SK-N-SH treated with all-trans-retinoic acid at 6 μM for 48 hours (cell line): ENCODE results near the gene SCP2D1.

Source experiments
- CREB5 ChIP-seq: fragments of 250-450 bp; sonication (Bioruptor Pico); IDR thresholded peaks from 2 replicates; pipeline ENCODE4 v1.5.1; 2020; ENCODE audit warnings: low read depth, mild to moderate bottlenecking, moderate library complexity
- CSDC2 ChIP-seq: fragments of 250-450 bp; sonication (Bioruptor Pico); IDR thresholded peaks from 2 replicates; pipeline ENCODE4 v1.5.0; 2020; ENCODE audit warnings: mild to moderate bottlenecking, moderate library complexity
- GLIS3 ChIP-seq: fragments of 250-450 bp; sonication (Bioruptor Pico); IDR thresholded peaks from 2 replicates; pipeline ENCODE4 v1.5.0; 2020; ENCODE audit warnings: mild to moderate bottlenecking, moderate library complexity
- PATZ1 ChIP-seq: fragments of 250-450 bp; sonication (Bioruptor Pico); IDR thresholded peaks from 2 replicates; pipeline ENCODE4 v1.8.0; 2020; ENCODE audit warnings: mild to moderate bottlenecking, moderate library complexity, borderline replicate concordance
- RARB ChIP-seq: fragments of 250-450 bp; sonication (Bioruptor Pico); IDR thresholded peaks from 2 replicates; pipeline ENCODE4 v1.8.0; 2021; ENCODE audit warnings: mild to moderate bottlenecking, moderate library complexity
- SNAI2 ChIP-seq: fragments of 250-450 bp; sonication (Bioruptor Pico); IDR thresholded peaks from 2 replicates; pipeline ENCODE4 v1.5.0; 2020; ENCODE audit warnings: mild to moderate bottlenecking, moderate library complexity
- TCF4 ChIP-seq: fragments of 250-450 bp; sonication (Bioruptor Pico); IDR thresholded peaks from 2 replicates; pipeline ENCODE4 v1.8.0; 2021; ENCODE audit warnings: mild to moderate bottlenecking, moderate library complexity, borderline replicate concordance
- ZFP3 ChIP-seq: fragments of 250-450 bp; sonication (Bioruptor Pico); IDR thresholded peaks from 2 replicates; pipeline ENCODE4 v1.5.0; 2020; ENCODE audit warnings: mild to moderate bottlenecking, moderate library complexity

- TF ChIP-seq GLIS3 (CRISPR knock-in tag) = no peak
- no peak for TF ChIP-seq PATZ1 (CRISPR knock-in tag)
- no peak for TF ChIP-seq CREB5
- no peak for TF ChIP-seq ZFP3 (CRISPR knock-in tag)
- no peak for TF ChIP-seq TCF4 (CRISPR knock-in tag)
- TF ChIP-seq SNAI2 (CRISPR knock-in tag) = no peak
- TF ChIP-seq CSDC2 = no peak
- no peak for TF ChIP-seq RARB
These were observed 26.7 kb downstream of the SCP2D1 start for GRCh38 chr20:18840248-18840645.
